ENCODE results near the gene ZNF646. TPM values are rescaled to one million over a fixed set of nuclear protein-coding genes. Genes with fewer than 3 reads are reported as not detected.
A peak's percentile ranks its signal among the peaks of the same experiment; 100 is the strongest.

The ZNF646 gene
- total and polyA plus RNA-seq, 2 of the 13 experiments (the other 11 are each of a cell fraction or from before 2014, with no cell fraction given): 3.4 to 10.9 TPM

DNA sequence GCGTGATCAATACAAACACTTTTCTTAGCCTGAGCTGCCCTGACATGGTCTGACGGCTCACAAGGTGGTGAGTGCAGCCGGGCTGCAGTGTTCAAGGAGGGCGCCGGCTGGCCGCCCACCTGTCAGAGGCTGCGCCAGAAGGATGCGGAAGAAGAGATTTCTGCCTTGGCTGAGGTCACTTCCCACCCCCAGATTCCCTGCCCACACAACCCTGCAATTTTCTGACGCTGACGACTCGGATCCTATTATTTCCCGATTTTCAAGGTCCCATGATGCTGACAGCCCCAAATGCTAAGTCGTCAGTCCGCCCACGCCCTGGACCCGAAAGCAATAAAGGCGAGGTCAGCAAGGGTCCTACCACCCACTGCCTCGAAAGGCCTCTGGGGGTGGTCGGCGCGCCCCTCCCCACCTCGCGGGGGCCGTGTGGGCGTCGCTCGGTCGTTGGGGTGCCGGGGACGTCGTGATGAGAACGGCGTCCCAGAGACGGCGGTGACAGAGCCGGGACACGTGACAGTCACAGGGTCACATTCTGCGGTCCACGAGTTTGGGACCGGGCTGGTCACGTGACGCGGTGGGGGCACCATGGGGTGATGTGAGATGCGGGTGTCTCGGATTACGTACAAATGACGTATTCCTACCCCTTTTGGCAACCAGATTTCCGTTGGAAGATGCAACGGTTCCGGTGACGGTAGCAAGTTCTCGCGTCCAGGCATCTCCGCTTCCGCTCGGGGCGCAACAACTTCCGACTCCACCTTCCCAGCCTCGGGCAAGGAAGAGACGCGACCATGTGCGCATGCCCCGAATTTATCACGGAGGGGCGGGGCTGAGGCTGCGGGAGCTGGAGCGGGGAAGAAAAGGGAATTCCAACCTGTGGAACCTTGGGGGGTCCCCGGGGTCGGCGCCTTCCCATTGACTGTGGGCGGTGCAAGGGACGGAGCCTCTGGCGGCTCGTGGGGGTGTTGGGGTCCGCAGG, 41.2 kb upstream of the ZNF646 start, which contains the start of gene STX4 (continued):
- TF ChIP-seq ZNF619 (CRISPR knock-in tag; IDR thresholded peaks at IDR 0.05) (peak; percentile 85; the same call in 1 of the 2 replicates), ZNF343 (CRISPR knock-in tag; IDR thresholded peaks at IDR 0.05) (no peak), ASH2L (IDR thresholded peaks at IDR 0.05; ENCODE audit: insufficient read length, low read depth, low read length) (peak; percentile 49), KDM1A (CRISPR knock-in tag; IDR thresholded peaks at IDR 0.05) (peak; percentile 64), ZNF251 (CRISPR knock-in tag; IDR thresholded peaks at IDR 0.05) (no peak), ZNF501 (CRISPR knock-in tag; IDR thresholded peaks at IDR 0.05) (peak; percentile 92), SRSF1 (optimal IDR thresholded peaks at IDR 0.05; ENCODE audit: low read depth, low read length) (peak; percentile 93), ZFP62 (CRISPR knock-in tag; IDR thresholded peaks at IDR 0.05) (no peak), KMT2B (CRISPR knock-in tag; IDR thresholded peaks at IDR 0.05) (peak; percentile 88), TBL1XR1 (IDR thresholded peaks at IDR 0.05; ENCODE audit: borderline replicate concordance, low read length, partially characterized antibody) (no peak), LCORL (IDR thresholded peaks at IDR 0.05) (no peak), LCORL (CRISPR knock-in tag; IDR thresholded peaks at IDR 0.05) (peak; percentile 83), ZC3H4 (CRISPR knock-in tag; IDR thresholded peaks at IDR 0.05; ENCODE audit: borderline replicate concordance) (no peak), SRSF4 (IDR thresholded peaks at IDR 0.05; ENCODE audit: low read depth, low read length, poor library complexity, severe bottlenecking) (no peak), THYN1 (CRISPR knock-in tag; IDR thresholded peaks at IDR 0.05; ENCODE audit: borderline replicate concordance, low read depth) (0 out of 2 replicates have a peak, but pooled peaks have one; percentile 42)
- TF ChIP-seq, protein P1, sequence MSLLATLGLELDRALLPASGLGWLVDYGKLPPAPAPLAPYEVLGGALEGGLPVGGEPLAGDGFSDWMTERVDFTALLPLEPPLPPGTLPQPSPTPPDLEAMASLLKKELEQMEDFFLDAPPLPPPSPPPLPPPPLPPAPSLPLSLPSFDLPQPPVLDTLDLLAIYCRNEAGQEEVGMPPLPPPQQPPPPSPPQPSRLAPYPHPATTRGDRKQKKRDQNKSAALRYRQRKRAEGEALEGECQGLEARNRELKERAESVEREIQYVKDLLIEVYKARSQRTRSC (CRISPR knock-in tag; IDR thresholded peaks at IDR 0.05; ENCODE audit: low read depth): 0 out of 2 replicates have a peak, but pooled peaks have one; percentile 18
- TF ChIP-seq, protein P2, sequence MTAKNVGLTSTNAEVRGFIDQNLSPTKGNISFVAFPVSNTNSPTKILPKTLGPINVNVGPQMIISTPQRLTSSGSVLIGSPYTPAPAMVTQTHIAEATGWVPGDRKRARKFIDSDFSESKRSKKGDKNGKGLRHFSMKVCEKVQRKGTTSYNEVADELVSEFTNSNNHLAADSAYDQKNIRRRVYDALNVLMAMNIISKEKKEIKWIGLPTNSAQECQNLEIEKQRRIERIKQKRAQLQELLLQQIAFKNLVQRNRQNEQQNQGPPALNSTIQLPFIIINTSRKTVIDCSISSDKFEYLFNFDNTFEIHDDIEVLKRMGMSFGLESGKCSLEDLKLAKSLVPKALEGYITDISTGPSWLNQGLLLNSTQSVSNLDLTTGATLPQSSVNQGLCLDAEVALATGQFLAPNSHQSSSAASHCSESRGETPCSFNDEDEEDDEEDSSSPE (CRISPR knock-in tag; IDR thresholded peaks at IDR 0.05): peak; percentile 74
- TF ChIP-seq, protein P3, sequence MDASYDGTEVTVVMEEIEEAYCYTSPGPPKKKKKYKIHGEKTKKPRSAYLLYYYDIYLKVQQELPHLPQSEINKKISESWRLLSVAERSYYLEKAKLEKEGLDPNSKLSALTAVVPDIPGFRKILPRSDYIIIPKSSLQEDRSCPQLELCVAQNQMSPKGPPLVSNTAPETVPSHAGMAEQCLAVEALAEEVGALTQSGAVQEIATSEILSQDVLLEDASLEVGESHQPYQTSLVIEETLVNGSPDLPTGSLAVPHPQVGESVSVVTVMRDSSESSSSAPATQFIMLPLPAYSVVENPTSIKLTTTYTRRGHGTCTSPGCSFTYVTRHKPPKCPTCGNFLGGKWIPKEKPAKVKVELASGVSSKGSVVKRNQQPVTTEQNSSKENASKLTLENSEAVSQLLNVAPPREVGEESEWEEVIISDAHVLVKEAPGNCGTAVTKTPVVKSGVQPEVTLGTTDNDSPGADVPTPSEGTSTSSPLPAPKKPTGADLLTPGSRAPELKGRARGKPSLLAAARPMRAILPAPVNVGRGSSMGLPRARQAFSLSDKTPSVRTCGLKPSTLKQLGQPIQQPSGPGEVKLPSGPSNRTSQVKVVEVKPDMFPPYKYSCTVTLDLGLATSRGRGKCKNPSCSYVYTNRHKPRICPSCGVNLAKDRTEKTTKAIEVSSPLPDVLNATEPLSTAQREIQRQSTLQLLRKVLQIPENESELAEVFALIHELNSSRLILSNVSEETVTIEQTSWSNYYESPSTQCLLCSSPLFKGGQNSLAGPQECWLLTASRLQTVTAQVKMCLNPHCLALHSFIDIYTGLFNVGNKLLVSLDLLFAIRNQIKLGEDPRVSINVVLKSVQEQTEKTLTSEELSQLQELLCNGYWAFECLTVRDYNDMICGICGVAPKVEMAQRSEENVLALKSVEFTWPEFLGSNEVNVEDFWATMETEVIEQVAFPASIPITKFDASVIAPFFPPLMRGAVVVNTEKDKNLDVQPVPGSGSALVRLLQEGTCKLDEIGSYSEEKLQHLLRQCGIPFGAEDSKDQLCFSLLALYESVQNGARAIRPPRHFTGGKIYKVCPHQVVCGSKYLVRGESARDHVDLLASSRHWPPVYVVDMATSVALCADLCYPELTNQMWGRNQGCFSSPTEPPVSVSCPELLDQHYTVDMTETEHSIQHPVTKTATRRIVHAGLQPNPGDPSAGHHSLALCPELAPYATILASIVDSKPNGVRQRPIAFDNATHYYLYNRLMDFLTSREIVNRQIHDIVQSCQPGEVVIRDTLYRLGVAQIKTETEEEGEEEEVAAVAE (CRISPR knock-in tag; IDR thresholded peaks at IDR 0.05; ENCODE audit: borderline replicate concordance): peak; percentile 85; the same call in 1 of the 2 replicates
- TF ChIP-seq, protein P4, sequence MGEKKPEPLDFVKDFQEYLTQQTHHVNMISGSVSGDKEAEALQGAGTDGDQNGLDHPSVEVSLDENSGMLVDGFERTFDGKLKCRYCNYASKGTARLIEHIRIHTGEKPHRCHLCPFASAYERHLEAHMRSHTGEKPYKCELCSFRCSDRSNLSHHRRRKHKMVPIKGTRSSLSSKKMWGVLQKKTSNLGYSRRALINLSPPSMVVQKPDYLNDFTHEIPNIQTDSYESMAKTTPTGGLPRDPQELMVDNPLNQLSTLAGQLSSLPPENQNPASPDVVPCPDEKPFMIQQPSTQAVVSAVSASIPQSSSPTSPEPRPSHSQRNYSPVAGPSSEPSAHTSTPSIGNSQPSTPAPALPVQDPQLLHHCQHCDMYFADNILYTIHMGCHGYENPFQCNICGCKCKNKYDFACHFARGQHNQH (CRISPR knock-in tag; IDR thresholded peaks at IDR 0.05): peak; percentile 60; the same call in 1 of the 2 replicates
